HG02642 (cell line): ENCODE results near the gene HSF2.
"Not testable (repeated sequence)": the region's sequence is repeated elsewhere in the genome, so short reads cannot be mapped to it uniquely, and the experiment has no call there.

ENCODE experiments used
- ATAC-seq: cut with Tn5 transposase; IDR thresholded peaks from one replicate; pipeline ENCODE4 v1.9.1; 2021; ENCODE audit warnings: mild to moderate bottlenecking; ENCODE audit not compliant: unreplicated experiment, poor library complexity

Gene HSF2

GRCh38 chr6:122445274-122445673 is 45.8 kb downstream of the HSF2 start:
- no peak for ATAC-seq

DNA sequence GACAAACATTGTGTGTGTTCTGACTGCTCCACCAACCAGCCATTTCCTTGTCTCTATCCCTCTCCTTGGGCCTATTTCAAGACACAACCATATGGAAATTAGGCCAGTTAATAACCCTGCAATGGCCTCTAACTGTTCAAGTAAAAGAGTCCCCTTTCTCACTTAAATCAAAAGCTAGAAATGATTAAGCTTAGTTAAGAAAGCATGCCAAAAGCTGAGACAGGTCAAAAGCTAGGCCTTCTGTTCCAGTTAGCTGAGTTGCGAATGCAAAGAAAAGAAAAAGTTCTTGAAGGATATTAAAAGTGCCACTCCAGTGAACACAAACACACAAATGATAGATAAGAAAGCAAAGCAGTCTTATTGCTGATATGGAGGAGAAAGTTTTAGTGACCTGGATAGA is 49.6 kb downstream of the HSF2 start:
- ATAC-seq: no peak

DNA sequence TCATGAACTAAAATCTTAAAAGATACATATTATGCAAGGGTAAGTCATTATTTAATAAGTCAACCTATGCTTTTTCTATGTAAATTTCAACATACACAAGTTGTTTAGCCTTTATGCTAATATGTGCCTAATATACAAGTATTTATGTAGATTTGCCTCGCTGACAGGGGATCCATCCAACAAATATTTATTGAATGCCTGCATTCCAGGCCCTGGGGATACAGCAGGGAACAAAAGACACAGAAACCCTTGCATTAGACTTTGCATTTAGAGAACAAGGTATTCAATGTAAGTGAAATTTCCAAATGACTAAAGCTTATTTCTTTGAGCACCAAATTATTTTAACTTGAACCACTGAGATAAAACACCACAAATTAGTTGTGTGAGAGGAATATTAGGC is 53.1 kb downstream of the HSF2 start:
- ATAC-seq: no peak

GRCh38 chr6:122454673-122455072 is 55.2 kb downstream of the HSF2 start:
- ATAC-seq: no peak

DNA sequence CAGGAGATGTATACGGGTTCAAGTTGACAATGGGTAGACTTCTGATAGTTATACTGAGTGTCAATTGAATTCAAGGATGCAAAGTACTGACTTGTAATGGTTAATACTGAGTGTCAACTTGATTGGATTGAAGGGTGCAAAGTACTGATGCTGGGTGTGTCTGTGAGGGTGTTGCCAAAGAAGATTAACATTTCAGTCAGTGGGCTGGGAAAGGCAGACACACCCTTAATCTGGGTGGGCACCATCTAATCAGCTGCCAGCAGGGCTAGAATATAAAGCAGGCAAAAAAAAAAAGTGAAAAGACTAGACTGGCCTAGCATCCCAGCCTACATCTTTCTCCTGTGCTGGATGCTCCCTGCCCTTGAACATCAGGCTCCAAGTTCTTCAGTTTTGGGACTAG is 55.7 kb downstream of the HSF2 start:
- not testable (repeated sequence) for ATAC-seq

DNA sequence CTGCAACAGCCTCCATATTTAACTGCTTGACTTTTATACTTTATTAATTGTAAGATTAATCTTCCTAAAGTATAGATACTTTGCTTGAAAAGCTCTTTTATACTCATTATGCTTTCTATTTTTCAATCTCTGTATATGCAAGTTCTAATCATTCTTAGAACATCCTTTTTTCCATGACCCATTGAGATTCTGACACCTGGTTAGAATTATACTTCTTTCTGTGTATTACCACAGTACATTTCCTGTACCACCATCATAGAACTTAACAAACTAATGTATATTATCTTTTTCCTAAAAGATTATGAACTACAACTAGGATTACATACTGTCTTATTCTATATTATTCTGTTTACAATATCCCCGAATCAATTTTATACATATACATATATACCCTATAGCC is 58.6 kb downstream of the HSF2 start:
- no peak for ATAC-seq

GRCh38 chr6:122459240-122459639 is 59.8 kb downstream of the HSF2 start:
- ATAC-seq: no peak

GRCh38 chr6:122459865-122460416 is 60.5 kb downstream of the HSF2 start:
- ATAC-seq: not testable (repeated sequence)

- ATAC-seq: no peak
Measured at GRCh38 chr6:122461885-122462284, 62.4 kb downstream of the HSF2 start.

DNA sequence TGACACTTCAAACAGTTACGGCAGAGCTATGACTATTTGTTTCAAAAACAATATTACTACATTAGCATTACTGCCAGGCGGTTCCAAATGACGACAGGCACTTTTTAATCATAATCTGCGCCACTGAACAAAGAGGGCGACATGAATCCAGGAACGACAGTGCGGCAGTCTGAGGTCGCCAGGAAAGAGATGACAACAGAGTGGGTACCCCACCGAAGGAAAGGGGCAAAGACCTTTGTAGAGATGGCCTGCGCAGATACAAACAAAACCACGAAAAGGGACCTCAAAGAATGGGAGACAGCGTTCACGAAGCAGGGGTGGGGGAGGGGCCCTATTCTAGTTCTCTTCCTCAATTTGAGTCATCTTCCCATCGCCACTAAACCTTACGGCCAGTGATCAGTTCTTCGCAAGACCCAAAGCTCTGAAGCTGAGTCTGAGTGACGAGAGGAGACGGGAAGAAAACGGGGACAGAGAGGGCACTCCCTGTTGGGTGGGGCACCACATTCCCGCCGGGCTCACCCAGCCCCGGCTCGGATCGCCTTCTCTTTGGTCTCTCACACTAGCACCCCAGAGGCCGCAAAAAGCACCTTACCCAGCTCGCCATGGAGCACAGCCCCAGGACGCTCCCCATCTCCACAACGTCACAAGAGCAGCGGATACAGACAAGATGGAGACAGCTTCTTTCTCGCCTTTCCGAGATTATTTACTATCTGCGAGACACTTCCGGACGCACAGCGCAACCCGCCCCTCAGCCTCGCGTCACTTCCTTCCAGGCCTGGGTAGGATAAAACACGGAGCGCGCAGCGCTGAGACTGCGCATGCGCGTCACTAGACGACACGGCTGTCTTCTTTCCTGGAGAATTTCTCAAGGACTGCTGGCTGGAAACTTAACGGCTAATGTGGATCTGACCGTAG is 71.9 kb downstream of the HSF2 start, which contains the start of gene SERINC1:
TSS of gene SERINC1 (minus strand) at position 701 of the 915 bp plus-strand sequence. CDS start at position 631, 70 bp downstream.
- peak; percentile 99 for ATAC-seq

DNA sequence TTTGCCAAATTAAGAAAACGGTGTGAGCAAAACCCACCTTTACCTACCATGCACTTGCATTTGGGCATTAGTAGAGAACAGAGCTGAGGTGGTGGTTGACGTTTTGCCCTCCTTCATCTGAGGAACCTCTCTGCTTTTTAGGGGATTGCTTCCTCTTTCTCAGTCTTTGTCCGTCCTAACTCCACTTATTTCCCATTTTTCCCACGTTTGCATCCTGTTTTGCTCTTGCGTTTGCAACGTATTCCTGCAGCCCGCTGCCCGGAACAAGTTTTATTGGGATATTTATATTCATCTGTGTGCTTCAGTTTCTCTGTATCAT is 72.5 kb downstream of the HSF2 start:
- peak; percentile 56 for ATAC-seq

GRCh38 chr6:122476131-122476530 is 76.7 kb downstream of the HSF2 start:
- no peak for ATAC-seq

GRCh38 chr6:122482750-122483080 is 83.3 kb downstream of the HSF2 start:
- no peak for ATAC-seq
